GM18519 (cell line): Measurements from ENCODE around the gene MYO1D.
"Not testable (repeated sequence)": the region's sequence is repeated elsewhere in the genome, so short reads cannot be mapped to it uniquely, and the experiment has no call there.

Source experiments
- ATAC-seq: cut with Tn5 transposase; IDR thresholded peaks from one replicate; pipeline ENCODE4 v1.9.1; 2021; ENCODE audit warnings: mild to moderate bottlenecking, moderate library complexity; ENCODE audit not compliant: unreplicated experiment, low FRiP score

Gene MYO1D

DNA sequence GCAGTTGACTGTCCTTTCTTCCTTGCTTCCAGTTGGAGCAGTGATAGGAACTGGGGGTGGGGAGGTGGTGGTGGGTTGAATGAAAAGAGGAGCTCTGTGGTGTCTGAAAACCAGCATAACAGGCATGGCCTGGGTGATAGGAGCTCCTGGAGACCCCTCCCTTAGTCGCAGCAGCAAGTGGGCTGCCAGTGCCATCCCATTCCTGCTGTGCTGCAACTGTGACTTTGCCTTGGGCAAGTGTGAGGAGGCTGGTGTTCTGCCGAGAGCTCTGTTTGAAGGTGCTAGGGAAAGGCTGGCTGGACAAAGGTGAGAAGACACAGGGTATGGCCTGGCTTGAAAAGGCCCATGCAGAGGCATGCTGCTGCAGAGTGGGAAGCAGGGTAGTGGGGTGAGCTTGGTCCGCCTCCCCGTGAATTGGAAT lies 392.9 kb downstream of the MYO1D start:
- no peak for ATAC-seq

DNA sequence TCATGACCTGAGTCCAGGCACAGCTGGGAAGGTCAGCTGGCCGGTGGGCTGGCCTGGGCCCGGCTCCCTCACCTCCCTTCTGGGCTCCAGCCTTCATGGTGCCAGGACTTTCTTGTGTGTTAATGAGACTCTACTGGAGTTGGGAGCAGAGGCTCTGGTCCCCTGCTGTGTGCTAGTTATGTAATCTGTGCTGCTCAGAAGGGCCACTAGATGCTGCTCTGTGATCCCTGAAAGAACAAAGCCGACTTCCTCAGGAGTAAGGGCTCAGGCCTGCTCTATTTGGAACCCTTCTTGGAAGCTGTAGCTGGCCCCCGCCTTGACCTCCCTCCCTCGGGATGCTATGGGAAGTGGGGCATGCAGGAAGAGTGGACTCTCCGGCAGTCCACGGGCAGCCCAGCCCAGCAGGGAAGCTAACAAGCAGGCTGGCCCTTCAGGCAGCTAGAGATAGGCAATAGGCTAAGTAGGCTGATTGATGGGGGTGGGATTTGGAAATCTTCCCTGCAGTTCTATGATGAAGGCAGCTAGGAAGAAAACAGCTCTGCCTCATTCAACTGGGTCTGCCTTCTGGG lies 393.4 kb downstream of the MYO1D start:
- no peak for ATAC-seq

DNA sequence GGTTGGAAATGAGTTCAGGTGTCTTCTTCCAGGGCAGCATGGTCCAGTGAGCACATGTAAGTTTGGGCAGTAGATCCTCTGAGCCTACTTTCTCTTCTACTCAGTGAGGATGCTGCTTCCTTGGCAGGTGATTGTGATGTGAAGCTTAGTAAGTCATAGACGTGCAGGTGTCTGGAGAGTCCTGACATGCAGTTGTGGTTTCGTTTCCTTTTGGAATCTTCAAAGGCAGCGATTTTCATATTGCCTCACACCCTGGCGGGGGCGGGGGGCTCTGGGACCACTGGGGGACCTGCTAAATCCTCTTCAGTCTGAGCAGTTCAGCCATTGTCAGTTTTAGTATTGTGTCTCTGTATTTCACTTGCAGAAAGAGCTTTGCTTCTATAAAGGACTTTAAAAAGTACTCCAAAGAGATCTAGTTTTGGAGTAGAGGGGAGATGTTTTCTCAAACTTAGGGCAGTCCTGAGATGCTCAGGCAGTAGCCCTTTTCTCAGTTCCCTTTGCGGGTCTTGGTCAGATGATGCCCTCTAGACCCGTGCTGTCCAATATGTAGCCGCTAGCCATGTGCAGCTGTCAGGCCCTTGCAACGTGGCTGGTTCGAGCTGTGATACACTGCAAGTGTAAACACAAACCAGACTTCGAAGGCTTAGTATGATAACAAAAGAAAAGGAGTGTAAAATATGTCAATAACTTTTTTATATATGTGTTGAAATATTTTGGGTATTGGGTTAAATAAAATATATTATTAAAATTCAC lies 394.2 kb downstream of the MYO1D start:
- no peak for ATAC-seq

DNA sequence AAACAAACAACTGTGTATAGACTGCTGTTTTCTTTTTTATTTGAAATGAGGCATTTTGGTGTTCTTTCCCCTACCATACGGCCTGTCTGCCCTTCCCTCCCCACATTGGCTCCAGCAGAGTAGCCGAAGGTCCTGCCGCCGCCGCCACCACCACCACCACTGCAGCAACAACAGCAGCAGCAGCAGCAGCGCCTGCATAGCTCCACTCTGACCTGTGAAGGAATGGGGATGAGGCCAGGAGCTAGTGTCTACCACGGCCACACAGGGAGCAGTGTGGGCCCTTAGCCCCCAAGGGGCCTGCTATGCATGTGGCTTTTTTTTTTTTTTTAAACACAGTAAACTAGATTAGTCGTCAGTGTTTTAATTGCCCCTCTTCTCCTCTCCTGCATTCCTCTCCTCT lies 395.7 kb downstream of the MYO1D start:
- no peak for ATAC-seq

- ATAC-seq: no peak
These were observed 397.8 kb downstream of the MYO1D start for GRCh38 chr17:32479074-32479617.

GRCh38 chr17:32477220-32477619 lies 399.7 kb downstream of the MYO1D start:
- ATAC-seq: no peak

GRCh38 chr17:32475258-32475657 lies 401.7 kb downstream of the MYO1D start:
- no peak for ATAC-seq

DNA sequence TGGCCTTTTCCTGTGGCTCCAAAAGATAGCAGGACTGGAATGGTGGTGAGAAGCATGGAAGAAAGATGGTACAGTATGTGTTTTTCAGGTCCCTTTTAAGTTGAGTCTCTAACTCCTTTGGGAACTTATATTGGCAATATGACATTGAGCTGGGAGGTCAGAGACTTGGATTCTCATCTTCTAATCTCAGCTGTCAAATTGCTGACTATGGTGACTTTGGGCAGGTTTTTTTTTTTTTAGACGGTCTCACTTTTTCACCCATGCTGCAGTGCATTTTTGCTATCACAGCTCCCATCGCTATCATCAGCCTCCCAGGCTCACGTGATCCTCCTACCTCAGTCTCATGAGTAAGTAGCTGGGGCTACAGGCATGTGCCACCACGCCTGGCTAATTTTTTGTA lies 405.3 kb downstream of the MYO1D start:
- ATAC-seq: no peak

- no peak for ATAC-seq
These were observed 406.3 kb downstream of the MYO1D start for GRCh38 chr17:32470405-32471167.

DNA sequence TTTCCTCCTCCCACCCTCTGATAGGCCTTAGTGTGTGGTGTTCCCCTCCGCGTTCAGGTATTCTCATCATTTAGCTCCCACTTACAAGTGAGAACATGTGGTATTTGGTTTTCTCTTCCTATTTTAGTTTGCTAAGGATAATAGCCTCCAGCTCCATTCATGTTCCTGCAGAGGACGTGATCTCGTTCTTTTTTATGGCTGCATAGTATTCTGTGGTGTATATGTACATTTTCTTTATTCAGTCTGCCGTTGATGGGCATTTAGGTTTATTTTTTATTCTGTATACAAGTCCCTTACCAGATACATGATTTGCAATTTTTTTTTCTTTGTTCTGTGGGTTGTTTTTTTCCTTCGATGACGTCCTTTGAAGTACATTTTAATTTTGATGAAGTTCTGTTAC lies 409.0 kb downstream of the MYO1D start:
- ATAC-seq: no peak

DNA sequence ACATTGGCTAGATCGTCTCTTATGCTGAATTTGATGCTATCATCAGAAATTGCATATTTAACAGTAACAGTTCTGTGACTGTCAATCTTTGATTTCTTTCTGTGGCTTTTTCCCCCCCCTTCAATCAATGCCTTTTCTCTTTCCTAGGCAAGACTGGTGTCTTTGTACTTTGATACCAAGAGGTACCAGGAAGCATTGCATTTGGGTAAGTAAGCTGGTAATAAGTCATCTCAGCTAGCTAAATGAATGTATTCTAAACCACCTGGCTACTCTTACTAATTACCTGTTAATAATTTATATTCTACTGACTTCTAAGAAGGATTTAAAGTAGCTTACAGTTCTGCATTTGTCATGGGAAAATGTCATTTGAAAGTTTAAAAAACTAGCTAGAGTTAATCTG lies 412.6 kb downstream of the MYO1D start:
- no peak for ATAC-seq

DNA sequence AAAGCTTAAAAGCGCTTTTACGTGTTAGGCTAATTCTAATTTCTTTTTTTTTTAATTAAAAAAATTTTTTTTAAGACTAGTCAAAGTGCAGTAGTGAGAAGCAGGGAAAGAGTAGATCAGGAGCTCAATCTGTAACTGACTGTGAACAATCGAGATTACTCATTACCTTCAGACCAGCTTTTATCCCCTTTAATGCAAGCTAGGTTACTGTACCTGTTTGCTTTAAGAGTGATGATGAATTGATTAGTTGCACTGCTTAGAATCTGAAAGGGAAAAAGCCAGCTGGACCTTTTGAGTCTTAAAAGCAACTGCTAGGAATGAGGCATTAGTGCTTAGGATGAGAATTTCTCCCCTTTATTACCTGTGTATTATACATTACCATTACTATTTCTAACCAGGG lies 413.6 kb downstream of the MYO1D start:
- ATAC-seq: no peak

- no peak for ATAC-seq
These were observed 414.9 kb downstream of the MYO1D start for GRCh38 chr17:32461853-32462617.

GRCh38 chr17:32461498-32461852 lies 415.4 kb downstream of the MYO1D start:
- ATAC-seq: no peak

GRCh38 chr17:32460054-32460453 lies 416.9 kb downstream of the MYO1D start:
- ATAC-seq: no peak

- ATAC-seq: no peak
These were observed 418.6 kb downstream of the MYO1D start for GRCh38 chr17:32458371-32458770.

GRCh38 chr17:32453370-32453769 lies 423.6 kb downstream of the MYO1D start:
- no peak for ATAC-seq

- ATAC-seq: no peak
These were observed 424.6 kb downstream of the MYO1D start for GRCh38 chr17:32452281-32452680.

GRCh38 chr17:32451879-32452278 lies 425.0 kb downstream of the MYO1D start:
- ATAC-seq: no peak

GRCh38 chr17:32450379-32450778 lies 426.5 kb downstream of the MYO1D start:
- not testable (repeated sequence) for ATAC-seq

DNA sequence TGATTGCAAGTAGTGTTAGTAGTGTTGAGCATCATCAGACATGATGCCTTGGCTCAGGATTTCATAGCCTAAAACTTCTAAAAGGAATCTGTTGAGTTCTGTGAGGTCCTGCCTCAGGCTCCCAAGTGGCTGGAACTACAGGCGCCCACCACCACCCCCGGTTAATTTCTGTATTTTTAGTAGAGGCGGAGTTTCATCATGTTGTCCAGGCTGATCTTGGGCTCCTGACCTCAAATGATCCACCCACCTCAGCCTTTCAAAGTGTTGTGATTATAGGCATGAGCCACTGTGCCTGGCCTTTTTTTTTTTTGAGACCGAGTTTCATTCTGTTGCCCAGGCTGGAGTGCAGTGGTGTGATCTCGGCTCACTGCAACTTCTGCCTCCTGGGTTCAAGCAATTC lies 427.0 kb downstream of the MYO1D start:
- ATAC-seq: no peak
